Activated B cell treated with CpG ODN at 0.5 μM for 24 hours (primary cell): ENCODE measurements around the gene THSD4. TPM values are rescaled to one million over a fixed set of nuclear protein-coding genes. Genes with fewer than 3 reads are reported as not detected.

Source experiments
- ATAC-seq: fragments of 200-7000 bp; cut with Tn5 transposase; one replicate; pipeline ENCODE4 v1.10.0; 2021; ENCODE audit warnings: low read depth, mild to moderate bottlenecking, moderate library complexity
- CTCF ChIA-PET: fragments of 350-600 bp; sonication (Branson Sonifier 250); formaldehyde crosslinking; loops from one replicate; lab custom pipeline; 2021; ENCODE audit warnings: antibody characterized with exemption; lab: Charles Lee
- POLR2A ChIA-PET: fragments of 350-600 bp; sonication (Branson Sonifier 250); formaldehyde crosslinking; loops from one replicate; lab custom pipeline; 2021; ENCODE audit warnings: antibody characterized with exemption; lab: Charles Lee
- DNase-seq: peaks from one replicate; pipeline ENCODE4 v3.0.0; 2022
- H3K27ac Mint-ChIP-seq: one replicate; pipeline ENCODE4 v1.8.0; 2020; ENCODE audit warnings: mixed read lengths
- H3K27me3 Mint-ChIP-seq: one replicate; pipeline ENCODE4 v1.8.0; 2021; ENCODE audit warnings: mixed read lengths
- H3K36me3 Mint-ChIP-seq: one replicate; pipeline ENCODE4 v1.8.0; 2021; ENCODE audit warnings: low read depth, mixed read lengths
- H3K4me1 Mint-ChIP-seq: one replicate; pipeline ENCODE4 v1.8.0; 2021; ENCODE audit warnings: mixed read lengths
- H3K4me3 Mint-ChIP-seq: one replicate; pipeline ENCODE4 v1.8.0; 2020; ENCODE audit warnings: mild to moderate bottlenecking, mixed read lengths
- H3K9me3 Mint-ChIP-seq: one replicate; pipeline ENCODE4 v1.8.0; 2020; ENCODE audit warnings: mixed read lengths
- CTCF ChIP-seq: fragments of 200-600 bp; IDR thresholded peaks from one replicate; pipeline ENCODE4 v1.8.0; 2022; ENCODE audit warnings: antibody characterized with exemption, mild to moderate bottlenecking
- intact Hi-C: fragments of 100-400 bp; cut with micrococcal nuclease; formaldehyde crosslinking; loops from one replicate; pipeline ENCODE4 v1.15.1; 2024
- total RNA-seq: library from RNA; stranded (reverse); gene quantifications from 2 replicates; pipeline ENCODE4 v1.2.3, GENCODE V29; 2022

Gene THSD4
- total RNA-seq, 1 donor from 2014 or later = not detected

DNA sequence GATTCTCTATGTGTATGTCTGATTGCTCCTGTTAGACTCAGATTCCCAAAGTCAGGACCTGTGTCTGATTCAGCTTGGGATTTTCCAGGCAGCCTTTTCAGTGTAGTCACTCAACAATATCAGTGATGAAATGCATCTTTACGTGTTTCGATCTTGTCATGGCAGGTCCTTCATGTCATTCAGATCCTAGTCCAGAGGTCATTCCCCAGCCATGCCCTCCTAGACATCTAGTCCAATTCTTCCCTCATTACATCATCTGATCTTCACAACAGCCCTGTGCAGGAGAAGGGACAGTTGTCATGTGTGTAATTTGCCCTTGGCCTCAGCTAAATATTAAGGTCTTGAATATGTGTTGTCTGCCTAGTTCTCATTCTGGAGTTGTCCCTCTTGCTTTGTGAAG is 541.9 kb downstream of the THSD4 start:
- POLR2A ChIA-PET = no interaction called here
- no peaks in the 10 kb centered on the region for H3K9me3 Mint-ChIP-seq
- no peak for ATAC-seq
- H3K36me3 Mint-ChIP-seq = no peaks in the 10 kb centered on the region
- no peak for DNase-seq
- no peak overlapping the region for H3K4me3 Mint-ChIP-seq
- CTCF ChIA-PET = no interaction called here
- no peaks in the 10 kb centered on the region for H3K4me1 Mint-ChIP-seq
- TF ChIP-seq CTCF = no peak
- intact Hi-C loops = loop anchor here (10.0 kb wide), 1 partner anchor 212 kb away; no protein-coding TSS in a partner anchor
- peaks cover 2% of the 10 kb centered on the region for H3K27me3 Mint-ChIP-seq
- no peak overlapping the region for H3K27ac Mint-ChIP-seq

DNA sequence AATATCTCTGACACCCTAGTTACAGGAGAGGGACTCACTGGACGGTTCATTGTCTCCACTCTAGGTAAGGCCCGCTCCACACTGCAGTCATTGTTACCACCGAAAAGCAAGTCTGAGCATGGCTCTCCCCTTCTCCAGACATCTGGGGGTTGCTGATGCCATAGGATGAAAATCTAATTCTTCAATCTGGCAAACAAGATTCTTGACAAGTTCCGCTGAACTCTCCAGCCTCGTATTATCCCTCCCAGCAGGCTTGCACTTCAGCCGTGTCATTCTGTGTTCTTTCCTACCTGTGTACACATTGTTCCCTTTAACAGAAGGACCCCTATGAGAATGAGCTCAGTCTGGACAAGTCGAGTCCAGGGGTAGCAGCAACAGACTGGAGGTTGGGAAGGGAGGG is 542.8 kb downstream of the THSD4 start:
- Mint-ChIP-seq H3K4me1 (no peaks in the 10 kb centered on the region), H3K36me3 (no peaks in the 10 kb centered on the region), H3K27me3 (peaks cover 6% of the 10 kb centered on the region), H3K9me3 (no peaks in the 10 kb centered on the region), H3K27ac (no peak overlapping the region), H3K4me3 (no peak overlapping the region)
- ATAC-seq = no peak
- POLR2A ChIA-PET = no interaction called here
- CTCF ChIA-PET = no interaction called here
- intact Hi-C loops = loop anchor here (10.0 kb wide), 1 partner anchor 213 kb away; no protein-coding TSS in a partner anchor
- DNase-seq = no peak
- no peak for TF ChIP-seq CTCF

GRCh38 chr15:71658827-71659729 is 543.8 kb downstream of the THSD4 start:
- Mint-ChIP-seq H3K27ac (no peak overlapping the region), H3K27me3 (peaks cover 6% of the 10 kb centered on the region), H3K9me3 (no peaks in the 10 kb centered on the region), H3K4me3 (no peak overlapping the region), H3K36me3 (no peaks in the 10 kb centered on the region), H3K4me1 (no peaks in the 10 kb centered on the region)
- ChIA-PET POLR2A (no interaction called here), CTCF (no interaction called here)
- no peak for ATAC-seq
- intact Hi-C loops = loop anchor here (10.0 kb wide), 1 partner anchor 214 kb away; no protein-coding TSS in a partner anchor
- TF ChIP-seq CTCF = no peak
- DNase-seq = no peak

DNA sequence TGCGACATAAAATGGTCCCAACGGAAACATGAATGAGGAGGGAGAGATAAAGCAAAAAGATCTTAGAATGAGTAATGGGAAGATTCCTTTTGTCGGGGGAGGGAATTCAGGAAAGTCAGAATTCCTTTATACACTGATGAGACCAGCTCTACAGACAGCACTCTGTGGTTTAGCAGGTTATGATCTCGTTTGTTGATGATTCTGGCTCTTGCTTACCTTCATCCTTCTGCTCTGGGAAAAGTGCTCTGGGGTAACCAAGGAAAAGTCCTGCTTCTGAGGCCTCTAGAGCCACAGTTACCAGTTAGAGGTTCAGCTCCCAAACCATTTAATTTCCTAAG is 544.4 kb downstream of the THSD4 start:
- no peaks in the 10 kb centered on the region for H3K36me3 Mint-ChIP-seq
- no peak overlapping the region for H3K27ac Mint-ChIP-seq
- no peaks in the 10 kb centered on the region for H3K4me1 Mint-ChIP-seq
- peaks cover 1% of the 10 kb centered on the region for H3K9me3 Mint-ChIP-seq
- intact Hi-C loops = loop anchor here (10.0 kb wide), 1 partner anchor 215 kb away; no protein-coding TSS in a partner anchor
- POLR2A ChIA-PET = no interaction called here
- peaks cover 6% of the 10 kb centered on the region for H3K27me3 Mint-ChIP-seq
- ATAC-seq (no peak), DNase-seq (no peak)
- CTCF ChIA-PET = no interaction called here
- no peak overlapping the region for H3K4me3 Mint-ChIP-seq
- TF ChIP-seq CTCF = no peak

DNA sequence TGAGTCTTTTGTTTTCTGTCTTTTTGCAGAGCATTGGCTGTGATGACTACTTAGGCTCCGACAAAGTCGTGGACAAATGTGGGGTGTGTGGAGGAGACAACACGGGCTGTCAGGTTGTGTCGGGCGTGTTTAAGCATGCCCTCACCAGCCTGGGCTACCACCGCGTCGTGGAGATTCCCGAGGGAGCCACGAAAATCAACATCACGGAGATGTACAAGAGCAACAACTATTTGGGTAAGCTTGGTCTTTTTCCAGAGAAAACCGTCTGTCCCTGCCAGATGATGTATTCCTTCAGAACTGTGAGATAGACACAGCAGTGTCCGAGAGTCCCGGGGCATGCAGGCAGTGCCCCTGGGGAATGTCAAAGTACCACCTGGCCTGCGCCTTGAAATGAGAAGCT is 545.2 kb downstream of the THSD4 start:
- Mint-ChIP-seq H3K27ac (no peak overlapping the region), H3K4me1 (no peaks in the 10 kb centered on the region), H3K36me3 (no peaks in the 10 kb centered on the region), H3K9me3 (peaks cover 5% of the 10 kb centered on the region), H3K4me3 (no peak overlapping the region), H3K27me3 (peaks cover 6% of the 10 kb centered on the region)
- TF ChIP-seq CTCF = no peak
- ChIA-PET CTCF (no interaction called here), POLR2A (no interaction called here)
- ATAC-seq = no peak
- intact Hi-C loops = no loop called here
- no peak for DNase-seq
